Activated CD8-positive, alpha-beta T cell treated with anti-CD3 and anti-CD28 coated beads for 36 hours (primary cell): Measurements from ENCODE around the gene PREX1. TPM values are rescaled to one million over a fixed set of nuclear protein-coding genes. Genes with fewer than 3 reads are reported as not detected.

Experiments
- ATAC-seq: fragments of 200-7000 bp; cut with Tn5 transposase; one replicate; pipeline ENCODE4 v1.10.0; 2021; ENCODE audit warnings: mild to moderate bottlenecking, moderate library complexity
- CTCF ChIA-PET: fragments of 350-600 bp; sonication (Branson Sonifier 250); formaldehyde crosslinking; loops from one replicate; lab custom pipeline; 2021; ENCODE audit warnings: antibody characterized with exemption; lab: Charles Lee
- POLR2A ChIA-PET: fragments of 350-600 bp; sonication (Branson Sonifier 250); formaldehyde crosslinking; loops from one replicate; lab custom pipeline; 2021; ENCODE audit warnings: antibody characterized with exemption; lab: Charles Lee
- DNase-seq: peaks from one replicate; pipeline ENCODE4 v3.0.0-alpha.2; 2020
- H3K27ac Mint-ChIP-seq: one replicate; pipeline ENCODE4 v1.8.0; 2021; ENCODE audit warnings: mild to moderate bottlenecking, mixed read lengths
- H3K27me3 Mint-ChIP-seq: one replicate; pipeline ENCODE4 v1.8.0; 2021; ENCODE audit warnings: mixed read lengths
- H3K36me3 Mint-ChIP-seq: one replicate; pipeline ENCODE4 v1.8.0; 2021; ENCODE audit warnings: low read depth, mixed read lengths
- H3K4me1 Mint-ChIP-seq: one replicate; pipeline ENCODE4 v1.8.0; 2021; ENCODE audit warnings: low read depth, mixed read lengths
- H3K4me3 Mint-ChIP-seq: one replicate; pipeline ENCODE4 v1.8.0; 2021; ENCODE audit warnings: mild to moderate bottlenecking, moderate library complexity, mixed read lengths
- H3K9me3 Mint-ChIP-seq: one replicate; pipeline ENCODE4 v1.8.0; 2021; ENCODE audit warnings: mixed read lengths
- intact Hi-C: fragments of 100-400 bp; cut with micrococcal nuclease; formaldehyde crosslinking; loops from one replicate; pipeline ENCODE4 v1.10.0; 2022
- total RNA-seq, 2 experiments: library from RNA; stranded (reverse); gene quantifications; one replicate each; pipeline ENCODE4 v1.2.3, GENCODE V29; 2021
- TF ChIP-seq, protein P1 (sequence below): fragments of 200-600 bp; IDR thresholded peaks from one replicate; pipeline ENCODE4 v1.8.0; 2022; ENCODE audit warnings: antibody characterized with exemption, mild to moderate bottlenecking

Gene PREX1
- total RNA-seq, 2 experiments from 2014 or later, result 79.7 to 80.5 TPM

DNA sequence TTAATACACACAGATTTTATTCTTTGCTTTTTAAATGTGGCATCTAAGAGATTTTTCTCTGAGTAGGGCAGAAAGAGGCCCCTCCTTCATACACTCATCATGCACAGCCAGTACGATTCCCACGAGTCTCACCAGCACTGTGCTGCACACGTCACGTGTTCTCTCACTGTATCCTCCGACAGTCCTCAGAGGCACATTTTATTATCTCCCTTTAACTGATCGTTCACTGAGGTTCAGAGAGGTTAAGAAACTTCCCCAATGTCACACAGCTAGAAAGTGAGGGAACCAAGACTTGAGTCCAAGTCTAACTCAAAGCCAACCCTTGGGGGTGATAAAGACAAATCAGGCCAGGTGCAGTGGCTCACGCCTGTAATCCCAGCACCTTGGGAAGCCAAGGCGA lies 142.5 kb downstream of the PREX1 start:
- TF ChIP-seq, protein P1, sequence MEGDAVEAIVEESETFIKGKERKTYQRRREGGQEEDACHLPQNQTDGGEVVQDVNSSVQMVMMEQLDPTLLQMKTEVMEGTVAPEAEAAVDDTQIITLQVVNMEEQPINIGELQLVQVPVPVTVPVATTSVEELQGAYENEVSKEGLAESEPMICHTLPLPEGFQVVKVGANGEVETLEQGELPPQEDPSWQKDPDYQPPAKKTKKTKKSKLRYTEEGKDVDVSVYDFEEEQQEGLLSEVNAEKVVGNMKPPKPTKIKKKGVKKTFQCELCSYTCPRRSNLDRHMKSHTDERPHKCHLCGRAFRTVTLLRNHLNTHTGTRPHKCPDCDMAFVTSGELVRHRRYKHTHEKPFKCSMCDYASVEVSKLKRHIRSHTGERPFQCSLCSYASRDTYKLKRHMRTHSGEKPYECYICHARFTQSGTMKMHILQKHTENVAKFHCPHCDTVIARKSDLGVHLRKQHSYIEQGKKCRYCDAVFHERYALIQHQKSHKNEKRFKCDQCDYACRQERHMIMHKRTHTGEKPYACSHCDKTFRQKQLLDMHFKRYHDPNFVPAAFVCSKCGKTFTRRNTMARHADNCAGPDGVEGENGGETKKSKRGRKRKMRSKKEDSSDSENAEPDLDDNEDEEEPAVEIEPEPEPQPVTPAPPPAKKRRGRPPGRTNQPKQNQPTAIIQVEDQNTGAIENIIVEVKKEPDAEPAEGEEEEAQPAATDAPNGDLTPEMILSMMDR, result no peak
- H3K36me3 Mint-ChIP-seq, result peaks cover 39% of the 10 kb centered on the region
- no peaks in the 10 kb centered on the region for H3K9me3 Mint-ChIP-seq
- no peak for DNase-seq
- H3K4me1 Mint-ChIP-seq, result peaks cover 24% of the 10 kb centered on the region
- no peak overlapping the region for H3K4me3 Mint-ChIP-seq
- H3K27ac Mint-ChIP-seq, result peak overlapping the region; percentile 46
- no peak for ATAC-seq
- POLR2A ChIA-PET, result interaction anchor here (0.6 to 1.5 kb wide), 2 partner anchors 10 to 26 kb away, joined by 3 to 7 read pairs; no protein-coding TSS in a partner anchor
- intact Hi-C loops, result no loop called here
- no peaks in the 10 kb centered on the region for H3K27me3 Mint-ChIP-seq
- CTCF ChIA-PET, result no interaction called here

DNA sequence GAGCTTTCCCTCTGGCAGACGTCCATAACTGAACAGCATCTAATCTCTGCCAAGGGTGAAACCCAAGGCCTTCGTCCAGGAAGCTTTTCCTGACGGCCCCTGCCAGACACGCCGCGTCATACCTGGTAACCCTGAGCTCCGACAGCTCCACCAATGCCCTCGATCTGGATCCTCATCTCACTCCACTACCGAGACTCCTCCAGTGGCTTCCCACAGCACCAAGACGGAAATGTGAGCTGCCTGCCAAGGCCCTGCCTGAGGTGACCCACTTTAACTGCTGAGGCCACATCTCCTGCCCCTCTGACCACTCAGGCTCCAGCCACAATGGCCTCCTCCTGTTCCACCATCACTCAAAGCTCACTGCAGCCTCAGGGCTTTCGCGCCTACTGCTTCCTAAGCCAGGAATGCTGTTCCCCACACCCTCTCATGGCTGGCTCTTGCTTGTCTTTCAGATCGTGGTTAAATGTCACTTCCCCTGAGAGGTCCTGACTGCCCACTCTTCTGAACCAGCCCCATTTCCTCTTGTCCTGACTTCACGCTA lies 143.2 kb downstream of the PREX1 start:
- Mint-ChIP-seq H3K36me3 (peaks cover 32% of the 10 kb centered on the region), H3K9me3 (no peaks in the 10 kb centered on the region), H3K4me1 (peaks cover 17% of the 10 kb centered on the region), H3K27me3 (no peaks in the 10 kb centered on the region), H3K4me3 (no peak overlapping the region), H3K27ac (peak overlapping the region; percentile 46)
- TF ChIP-seq, protein P1, result no peak
- CTCF ChIA-PET, result no interaction called here
- DNase-seq, result no peak
- no peak for ATAC-seq
- POLR2A ChIA-PET, result interaction anchor here (1.5 kb wide), 1 partner anchor 10 kb away, joined by 7 read pairs; no protein-coding TSS in a partner anchor
- intact Hi-C loops, result no loop called here

DNA sequence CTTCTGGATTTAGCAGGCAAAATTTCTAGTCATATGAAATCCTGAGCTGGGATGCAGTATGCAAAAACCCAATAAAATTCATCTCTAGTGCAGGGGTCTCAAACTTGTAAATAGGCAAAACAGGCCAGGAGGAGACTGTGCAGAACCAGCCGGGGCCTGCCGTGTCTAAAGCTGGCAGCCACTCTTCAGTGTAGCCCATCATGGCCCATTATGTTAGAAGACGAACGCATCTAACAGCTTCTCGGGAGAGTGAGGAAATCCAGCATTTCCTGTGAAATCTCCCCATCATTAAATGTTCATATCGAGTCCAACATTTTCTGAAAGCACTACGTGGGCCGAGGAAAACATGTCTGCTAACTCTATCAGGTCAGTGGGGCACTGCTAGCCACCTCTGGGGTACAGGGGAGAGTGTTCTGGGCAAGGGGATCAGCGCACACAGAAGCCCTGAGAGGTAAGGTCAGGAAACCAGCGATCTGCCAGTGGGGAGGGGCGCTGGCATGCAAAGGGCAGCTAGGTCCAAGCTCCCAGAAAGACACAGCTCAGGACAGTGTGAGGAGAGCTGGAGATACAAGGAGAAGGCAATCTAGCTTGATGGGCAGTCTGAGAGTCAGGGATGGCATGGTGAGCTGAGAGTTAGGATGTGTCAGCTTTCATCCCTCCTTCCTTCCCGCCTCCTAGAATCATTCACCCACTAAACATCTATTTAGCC lies 144.2 kb downstream of the PREX1 start:
- H3K9me3 Mint-ChIP-seq, result no peaks in the 10 kb centered on the region
- no peak for ATAC-seq
- H3K4me3 Mint-ChIP-seq, result no peak overlapping the region
- peaks cover 23% of the 10 kb centered on the region for H3K36me3 Mint-ChIP-seq
- H3K4me1 Mint-ChIP-seq, result peaks cover 15% of the 10 kb centered on the region
- ChIA-PET CTCF (interaction anchor here (1.6 kb wide), 1 partner anchor 11 kb away, joined by 3 read pairs; no protein-coding TSS in a partner anchor), POLR2A (interaction anchor here (0.8 to 1.5 kb wide), 4 partner anchors 11 to 181 kb away, joined by 3 to 7 read pairs (median 3); no protein-coding TSS in a partner anchor)
- H3K27ac Mint-ChIP-seq, result peak overlapping the region; percentile 36
- no peak for DNase-seq
- intact Hi-C loops, result no loop called here
- TF ChIP-seq, protein P1, result no peak
- no peaks in the 10 kb centered on the region for H3K27me3 Mint-ChIP-seq

DNA sequence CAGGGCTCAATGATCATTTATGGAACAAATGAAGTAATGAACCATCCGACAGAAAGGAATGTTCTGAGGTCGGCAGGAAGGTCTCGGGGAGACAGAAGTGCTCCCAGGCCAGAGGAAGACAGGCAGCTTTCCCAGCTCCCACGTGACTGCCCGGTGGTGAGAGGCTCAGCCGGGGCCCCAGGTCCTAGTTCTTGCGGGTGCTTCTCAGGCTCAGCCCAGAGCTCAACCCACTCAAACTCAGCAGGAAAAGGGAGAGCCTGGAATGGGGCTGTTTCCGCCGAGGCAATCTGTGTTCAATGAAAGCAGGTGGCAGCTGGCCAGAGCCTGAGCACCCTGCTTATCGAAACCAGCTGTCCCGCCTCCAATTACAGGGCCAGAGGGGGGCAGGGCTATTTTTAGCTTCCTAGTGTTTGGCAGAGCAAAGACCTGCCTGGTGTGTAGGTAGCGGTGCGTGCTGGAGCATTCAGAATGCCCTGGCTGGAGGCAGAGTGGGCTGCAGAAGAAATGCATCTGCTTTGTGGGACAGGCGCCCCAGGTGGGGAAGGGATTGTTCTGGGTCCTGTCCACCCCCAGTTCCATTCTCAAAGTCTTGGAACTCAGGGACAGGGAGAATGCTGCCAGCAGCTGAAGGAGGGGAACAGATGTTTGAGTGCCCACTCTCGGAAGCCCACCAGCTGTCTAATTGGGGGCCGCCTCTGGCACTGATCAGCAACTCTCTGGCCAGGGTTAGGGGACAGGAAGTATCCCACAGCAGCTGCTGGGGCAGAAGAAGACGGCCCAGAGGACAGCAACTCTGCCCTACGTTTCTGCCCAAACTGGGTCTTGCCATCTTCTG lies 145.1 kb downstream of the PREX1 start:
- CTCF ChIA-PET, result interaction anchor here (1.6 kb wide), 1 partner anchor 12 kb away, joined by 3 read pairs; no protein-coding TSS in a partner anchor

More for the DNA sequence above, 145.1 kb downstream of the PREX1 start:
- POLR2A ChIA-PET, result interaction anchor here (0.8 to 1.5 kb wide), 4 partner anchors 10 to 180 kb away, joined by 3 read pairs; no protein-coding TSS in a partner anchor
- no peaks in the 10 kb centered on the region for H3K9me3 Mint-ChIP-seq
- H3K36me3 Mint-ChIP-seq, result peaks cover 19% of the 10 kb centered on the region
- intact Hi-C loops, result no loop called here
- H3K4me1 Mint-ChIP-seq, result peaks cover 13% of the 10 kb centered on the region
- no peaks in the 10 kb centered on the region for H3K27me3 Mint-ChIP-seq
- TF ChIP-seq, protein P1, result no peak
- no peak overlapping the region for H3K4me3 Mint-ChIP-seq
- DNase-seq, result no peak
- ATAC-seq, result no peak
- H3K27ac Mint-ChIP-seq, result peak overlapping the region; percentile 36
